ENCODE measurements around the gene ADRA2C.

The ADRA2C gene

GRCh38 chr4:3766036-3766784 is at the start of gene ADRA2C:
ADRA2C (plus strand) TSS chr4:3766385; CDS start chr4:3766607, 222 bp downstream.
- no peak within 1 kb of the TSS for H3K27ac ChIP-seq
- TF ChIP-seq ZFX (IDR thresholded peaks at IDR 0.05) (no peak), CTCF (conservative IDR thresholded peaks at IDR 0.05) (0 out of 2 replicates have a peak, but pooled peaks have one; percentile 3)

DNA sequence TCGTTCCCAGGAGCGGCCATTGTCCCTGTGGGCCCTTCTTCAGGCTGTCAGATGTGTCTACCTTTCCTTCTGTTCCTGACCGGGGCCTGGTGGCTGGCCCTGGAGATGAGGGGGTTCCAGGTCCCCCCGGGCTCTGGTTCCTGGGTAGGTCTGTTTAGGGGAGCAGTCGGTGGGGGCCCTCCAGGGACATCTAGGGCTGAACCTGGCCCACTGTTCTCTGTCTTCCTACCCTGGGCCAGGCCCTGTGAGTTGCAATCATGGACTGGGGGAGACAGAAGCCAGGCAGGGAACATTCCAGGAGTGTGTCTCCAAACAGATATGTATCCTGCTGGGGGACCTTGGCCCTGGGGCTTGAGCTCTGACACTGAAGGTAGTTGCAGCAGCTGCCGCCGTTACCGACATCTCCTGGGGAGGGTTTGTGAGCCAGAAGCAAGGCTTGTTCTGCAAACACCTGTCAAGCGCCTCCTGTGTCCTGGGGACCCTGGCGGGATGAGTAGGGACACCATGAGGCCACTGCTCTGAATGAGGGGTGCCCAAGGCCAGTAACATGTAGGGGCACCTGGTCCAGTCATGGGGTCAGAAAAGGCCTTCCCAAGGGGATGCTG is 49.5 kb upstream of the ADRA2C start:
- TF ChIP-seq ZFX (IDR thresholded peaks at IDR 0.05) (no peak), CTCF (conservative IDR thresholded peaks at IDR 0.05) (no peak)
- no peak overlapping the region for H3K27ac ChIP-seq

DNA sequence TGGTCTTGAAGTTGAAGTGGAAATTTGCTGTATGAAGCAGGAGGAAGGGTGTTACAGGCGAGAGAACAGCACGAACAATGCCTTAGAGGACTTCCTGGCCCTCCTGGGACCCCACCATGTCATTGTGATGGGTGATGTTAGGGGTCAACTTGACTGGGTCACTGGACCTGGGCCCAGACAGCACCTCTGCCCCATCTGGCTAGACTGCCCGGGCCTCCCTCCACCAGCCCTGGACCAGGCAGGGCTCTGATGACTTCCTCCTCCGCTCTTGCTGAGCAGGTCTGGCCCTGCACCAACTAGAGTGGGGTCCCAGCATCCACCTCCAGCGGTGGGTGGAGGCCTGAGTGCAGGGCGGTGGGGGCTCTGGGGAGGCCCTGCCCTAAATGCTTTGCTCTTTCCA is 48.9 kb upstream of the ADRA2C start:
- H3K27ac ChIP-seq = no peak overlapping the region
- no peak for TF ChIP-seq CTCF (conservative IDR thresholded peaks at IDR 0.05)

DNA sequence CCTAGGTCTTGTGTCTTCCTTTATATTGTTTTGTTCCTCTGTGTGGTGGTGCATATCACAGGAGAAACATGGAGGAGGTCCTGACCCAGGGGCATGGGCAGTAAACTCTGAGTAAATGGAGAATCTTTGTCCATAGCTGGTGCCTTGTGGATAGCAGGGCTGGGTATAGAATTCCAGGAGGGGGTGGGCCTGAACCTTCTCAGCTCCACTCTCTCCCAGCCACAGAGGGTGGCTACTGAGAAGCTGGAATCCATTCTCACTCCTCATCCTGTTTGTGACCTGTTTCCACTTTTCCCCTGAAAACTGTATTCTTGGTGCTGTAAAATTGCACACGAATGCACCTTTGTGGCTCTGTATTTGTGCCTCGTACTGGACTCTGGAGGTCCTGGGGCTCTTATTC is 47.7 kb upstream of the ADRA2C start:
- TF ChIP-seq ZFX (IDR thresholded peaks at IDR 0.05) (no peak), CTCF (conservative IDR thresholded peaks at IDR 0.05) (no peak)
- H3K27ac ChIP-seq = no peak overlapping the region

GRCh38 chr4:3719191-3719590 is 47.0 kb upstream of the ADRA2C start:
- no peak overlapping the region for H3K27ac ChIP-seq
- TF ChIP-seq ZFX (IDR thresholded peaks at IDR 0.05) (no peak), CTCF (conservative IDR thresholded peaks at IDR 0.05) (no peak)

DNA sequence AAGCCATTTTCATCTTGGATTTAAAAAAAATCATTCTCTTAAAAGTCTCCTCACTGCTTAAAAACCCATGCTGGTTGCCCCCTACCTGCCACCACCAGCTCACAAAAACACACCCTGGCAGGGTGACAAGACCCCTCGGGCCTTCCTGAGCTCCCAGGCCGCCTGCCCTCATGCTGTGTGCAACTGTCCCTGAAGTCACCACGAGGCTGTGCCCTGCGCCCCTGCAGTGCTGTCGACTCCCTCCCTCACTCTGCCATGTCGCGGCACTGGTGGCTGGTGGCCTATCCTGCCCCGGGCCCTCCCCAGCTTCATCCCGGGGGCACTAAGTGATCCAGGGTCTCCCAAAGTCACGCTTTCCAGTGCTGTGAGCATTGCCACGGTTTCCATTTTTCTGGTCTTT is 46.3 kb upstream of the ADRA2C start:
- no peak for TF ChIP-seq CTCF (conservative IDR thresholded peaks at IDR 0.05)
- no peak for TF ChIP-seq ZFX (IDR thresholded peaks at IDR 0.05)

GRCh38 chr4:3720466-3720865 is 45.7 kb upstream of the ADRA2C start:
- TF ChIP-seq CTCF (conservative IDR thresholded peaks at IDR 0.05) (no peak), ZFX (IDR thresholded peaks at IDR 0.05) (no peak)

More for the DNA sequence above, 46.3 kb upstream of the ADRA2C start:
- H3K27ac ChIP-seq = peak overlapping the region; percentile 15; the same call in 1 of the 2 replicates

More at GRCh38 chr4:3720466-3720865, 45.7 kb upstream of the ADRA2C start:
- H3K27ac ChIP-seq = peak overlapping the region; percentile 15; the same call in 1 of the 2 replicates
